ENCODE results near the gene CSNK1D.

Gene CSNK1D

DNA sequence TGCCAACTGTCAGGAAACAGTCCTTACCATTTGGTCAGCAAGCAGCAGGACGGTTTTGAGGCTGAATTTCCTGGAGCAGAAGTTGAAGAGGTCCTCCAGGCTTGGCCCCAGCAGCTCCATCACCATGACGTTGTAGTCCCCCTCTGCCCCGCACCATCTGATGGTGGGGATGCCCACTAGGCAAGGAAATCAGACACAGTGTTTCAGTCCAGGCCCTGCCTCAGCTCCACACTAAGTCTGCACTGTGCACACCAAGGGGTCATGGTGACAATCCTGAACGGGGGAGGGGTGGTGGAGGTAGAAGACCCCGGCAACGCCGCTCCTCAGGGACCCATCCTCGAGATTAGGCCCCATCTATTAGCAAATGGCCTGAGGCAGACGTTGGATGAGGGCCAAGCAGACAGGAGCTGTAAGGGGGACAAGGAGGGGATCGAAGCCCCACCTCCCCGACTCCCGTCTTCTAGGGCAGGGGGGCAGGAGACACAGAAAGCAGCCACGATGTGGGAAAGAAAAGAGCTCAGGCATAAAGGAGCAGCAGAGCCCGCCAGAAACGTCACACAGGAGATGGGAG, 18.0 kb downstream of the CSNK1D start:
- TF ChIP-seq TAF1 (IDR thresholded peaks at IDR 0.05; ENCODE audit: borderline replicate concordance, insufficient read depth, low read length) (no peak), FOXP2 (optimal IDR thresholded peaks at IDR 0.05; ENCODE audit: borderline replicate concordance, extremely low read depth, extremely low read length, insufficient read depth) (no peak), POLR2AphosphoS5 (IDR thresholded peaks at IDR 0.05; ENCODE audit: low read depth, low read length) (no peak), REST (IDR thresholded peaks at IDR 0.05; ENCODE audit: insufficient read depth in 1 of 2, low read depth in 2 of 2, low read length in 2 of 2) (no peak), SIN3A (IDR thresholded peaks at IDR 0.05; ENCODE audit: borderline replicate concordance, insufficient read depth, low read length) (no peak)

DNA sequence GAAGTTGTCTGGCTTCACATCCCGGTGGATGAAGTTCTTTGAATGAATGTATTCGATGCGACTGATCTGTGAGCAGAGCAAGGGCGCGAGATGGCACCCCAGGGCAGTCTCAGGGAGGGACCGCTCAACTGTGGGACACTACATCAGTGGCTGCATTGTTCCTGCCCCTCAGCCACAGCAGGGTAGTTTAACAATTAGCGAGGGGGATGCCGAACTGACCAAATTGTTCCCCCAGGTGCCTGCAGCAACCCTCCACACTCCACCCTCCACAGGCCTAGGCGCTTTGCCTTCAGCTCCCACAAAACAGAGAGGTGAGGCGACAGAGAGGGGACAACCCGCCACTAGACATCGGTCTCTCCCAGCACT, 20.3 kb downstream of the CSNK1D start:
- TF ChIP-seq TAF1 (IDR thresholded peaks at IDR 0.05; ENCODE audit: borderline replicate concordance, insufficient read depth, low read length) (no peak), SIN3A (IDR thresholded peaks at IDR 0.05; ENCODE audit: borderline replicate concordance, insufficient read depth, low read length) (no peak), POLR2AphosphoS5 (IDR thresholded peaks at IDR 0.05; ENCODE audit: low read depth, low read length) (no peak), REST (IDR thresholded peaks at IDR 0.05; ENCODE audit: insufficient read depth in 1 of 2, low read depth in 2 of 2, low read length in 2 of 2) (no peak), FOXP2 (optimal IDR thresholded peaks at IDR 0.05; ENCODE audit: borderline replicate concordance, extremely low read depth, extremely low read length, insufficient read depth) (no peak)

- TF ChIP-seq FOXP2 (optimal IDR thresholded peaks at IDR 0.05; ENCODE audit: borderline replicate concordance, extremely low read depth, extremely low read length, insufficient read depth): no peak
- TF ChIP-seq POLR2AphosphoS5 (IDR thresholded peaks at IDR 0.05; ENCODE audit: low read depth, low read length): no peak
- TF ChIP-seq REST (IDR thresholded peaks at IDR 0.05; ENCODE audit: insufficient read depth in 1 of 2, low read depth in 2 of 2, low read length in 2 of 2): no peak
Observed at GRCh38 chr17:82252511-82253178, 20.9 kb downstream of the CSNK1D start.

DNA sequence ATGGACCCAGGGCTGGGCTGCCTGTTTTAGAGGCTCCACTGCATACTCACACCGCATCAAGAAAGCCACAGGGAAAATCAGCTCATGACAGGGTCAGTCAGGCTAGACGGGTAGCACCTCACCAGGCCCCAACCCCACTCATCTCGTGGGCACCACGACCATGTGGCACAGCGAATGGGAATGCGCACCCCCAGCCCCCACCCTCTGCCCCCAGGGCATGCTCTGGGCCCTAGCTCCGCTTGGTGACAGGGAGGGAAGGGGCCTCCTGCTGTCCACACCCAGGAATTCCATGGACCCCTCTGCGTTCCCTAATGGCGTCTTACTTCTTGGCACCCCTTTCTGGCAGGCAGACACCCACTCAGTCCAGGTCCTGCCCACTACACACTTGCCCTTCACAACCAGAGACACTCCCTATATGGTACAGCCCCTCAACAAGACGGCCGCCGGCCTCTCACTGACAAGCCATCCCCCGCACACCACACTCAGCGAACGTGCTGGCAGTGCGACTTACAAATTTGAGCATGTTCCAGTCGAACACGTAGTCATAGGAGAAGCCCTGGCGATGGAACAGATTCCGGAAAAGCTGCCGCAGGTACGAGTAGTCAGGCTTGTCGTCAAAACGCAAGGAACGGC, 22.5 kb downstream of the CSNK1D start:
- no peak for TF ChIP-seq SIN3A (IDR thresholded peaks at IDR 0.05; ENCODE audit: borderline replicate concordance, insufficient read depth, low read length)
- no peak for TF ChIP-seq TAF1 (IDR thresholded peaks at IDR 0.05; ENCODE audit: borderline replicate concordance, insufficient read depth, low read length)
- no peak for TF ChIP-seq REST (IDR thresholded peaks at IDR 0.05; ENCODE audit: insufficient read depth in 1 of 2, low read depth in 2 of 2, low read length in 2 of 2)
- no peak for TF ChIP-seq POLR2AphosphoS5 (IDR thresholded peaks at IDR 0.05; ENCODE audit: low read depth, low read length)
- no peak for TF ChIP-seq FOXP2 (optimal IDR thresholded peaks at IDR 0.05; ENCODE audit: borderline replicate concordance, extremely low read depth, extremely low read length, insufficient read depth)

Data from PFSK-1 (cell line).